GM18907 (cell line): ENCODE data around the gene KRT86.

ENCODE experiments used
- ATAC-seq: cut with Tn5 transposase; IDR thresholded peaks from one replicate; pipeline ENCODE4 v1.9.1; 2021; ENCODE audit warnings: mild to moderate bottlenecking, moderate library complexity; ENCODE audit not compliant: unreplicated experiment

The KRT86 gene

DNA sequence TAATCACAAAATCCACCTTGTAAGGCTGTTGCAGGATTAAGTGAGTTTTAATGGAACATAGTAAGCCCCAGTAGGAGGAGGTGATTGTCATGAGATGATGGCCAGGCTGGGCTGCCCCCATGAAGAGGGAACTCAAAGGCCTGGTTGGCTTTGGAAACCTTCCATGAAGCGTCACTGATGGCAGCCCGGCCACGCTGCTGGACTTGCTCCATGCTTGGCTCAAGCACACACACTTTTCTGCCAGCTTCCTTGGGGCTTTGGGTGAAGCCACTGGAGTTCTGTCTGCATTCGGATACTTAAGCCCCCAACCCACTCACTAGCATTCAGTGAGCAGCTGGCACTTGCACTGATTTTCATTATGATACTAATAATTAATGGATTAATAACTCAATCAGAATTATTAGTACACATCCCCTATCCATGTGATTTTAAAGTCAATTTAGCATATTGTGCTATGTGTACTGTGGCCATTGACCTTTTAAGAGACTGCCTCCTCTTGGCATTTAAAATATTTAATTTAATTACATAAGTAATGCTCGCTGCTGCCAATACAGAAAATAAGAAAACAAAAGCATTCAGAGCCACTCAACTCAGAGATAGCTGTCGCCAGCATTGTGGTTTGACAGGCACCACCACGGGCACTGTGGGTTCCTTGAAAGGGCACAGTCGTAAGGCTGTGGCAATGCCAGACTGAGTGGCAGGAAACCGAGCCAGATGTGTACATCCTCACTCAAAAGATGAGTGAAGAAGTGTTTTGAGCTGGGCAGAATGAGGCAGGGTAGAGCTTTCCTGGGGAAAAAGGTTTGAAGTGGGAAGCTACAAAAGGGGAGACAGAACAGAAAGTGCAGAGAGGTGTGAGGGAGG, 77.0 kb downstream of the KRT86 start:
- ATAC-seq: no peak

DNA sequence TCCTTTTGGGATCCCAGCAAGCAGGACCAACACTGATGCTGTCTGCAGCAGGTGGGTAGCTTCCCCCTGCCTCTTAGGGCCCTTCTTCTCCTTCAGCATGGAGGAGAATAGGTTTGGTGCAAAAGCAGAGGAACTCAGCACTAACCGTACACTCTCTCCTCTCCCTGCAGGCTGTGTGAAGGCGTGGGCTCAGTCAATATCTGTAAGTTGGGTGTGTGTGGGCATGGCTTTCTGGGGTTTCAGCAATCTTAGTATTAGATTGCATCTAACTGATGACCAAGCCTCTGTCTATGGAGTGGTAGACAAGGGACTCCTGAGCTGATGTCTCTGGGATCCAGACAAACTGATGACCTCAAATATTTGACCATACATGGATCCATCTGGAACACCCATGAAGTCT, 78.5 kb downstream of the KRT86 start:
- no peak for ATAC-seq

- ATAC-seq: no peak
Measured at GRCh38 chr12:52353766-52354165, 79.3 kb downstream of the KRT86 start.

- ATAC-seq: no peak
Measured at GRCh38 chr12:52354200-52354599, 79.8 kb downstream of the KRT86 start.

GRCh38 chr12:52355176-52355575, 80.7 kb downstream of the KRT86 start:
- ATAC-seq: no peak

DNA sequence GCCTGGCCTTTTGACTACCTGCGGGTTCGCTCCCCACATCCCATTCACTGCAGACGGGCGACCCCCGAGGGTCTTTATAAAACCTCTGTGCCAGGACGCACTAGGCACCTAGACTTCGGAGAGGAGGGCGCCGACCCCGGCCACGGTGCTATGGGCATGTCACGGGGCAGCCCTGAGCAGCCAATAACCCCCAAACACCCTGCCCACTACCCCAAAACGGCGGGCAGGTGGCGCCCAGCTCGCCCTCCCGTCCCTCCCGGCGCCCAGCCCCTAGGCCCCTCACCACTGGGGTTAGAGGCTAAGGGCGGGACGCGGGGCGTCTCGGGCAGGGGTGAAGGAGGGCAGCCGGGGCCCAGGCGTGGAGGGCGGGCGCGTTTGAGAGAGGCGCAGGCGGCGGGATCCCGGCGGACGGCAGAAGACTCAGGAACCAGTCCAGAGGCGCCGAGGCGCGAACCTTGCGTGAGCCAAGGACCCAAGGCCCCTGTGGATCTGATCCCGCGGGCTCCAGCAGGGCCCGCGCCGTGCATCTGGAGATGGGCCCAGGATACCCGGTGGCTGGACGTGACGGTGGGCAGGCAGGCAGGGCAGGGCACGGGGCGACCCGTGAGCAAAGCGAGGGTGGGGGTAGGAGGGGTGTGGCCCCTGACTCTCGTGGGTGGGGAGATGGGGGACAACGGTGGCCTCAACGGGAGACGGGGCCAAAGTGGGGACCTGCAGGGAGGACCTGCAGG, 81.8 kb downstream of the KRT86 start:
- no peak for ATAC-seq

GRCh38 chr12:52356762-52357580, 82.5 kb downstream of the KRT86 start:
- ATAC-seq: no peak
